Right atrium auricular region (tissue), 2 donors: ENCODE results near the gene CATSPERE. TPM values are rescaled to one million over a fixed set of nuclear protein-coding genes. Genes with fewer than 3 reads are reported as not detected.

ENCODE experiments used
- DNase-seq: peaks from one replicate; pipeline ENCODE4 v3.0.0-alpha.2; 2019; ENCODE audit warnings: low spot score
- H3K27ac ChIP-seq, 2 donors: fragments of 200-600 bp; sonication (generic); 1 replicate in 1 of 2; 2 replicates in 1 of 2; pipeline ENCODE4 v1.5.1; 2016 to 2019
- H3K27me3 ChIP-seq, 2 donors: fragments of 200-600 bp; sonication (generic); one replicate each; pipeline versions ENCODE4 v1.5.1 to v1.6.0; 2017 to 2019
- H3K36me3 ChIP-seq: fragments of 200-600 bp; sonication (generic); one replicate; pipeline ENCODE4 v1.5.1; 2016
- H3K4me1 ChIP-seq, 2 donors: fragments of 200-600 bp; sonication (generic); one replicate each; pipeline versions ENCODE4 v1.5.1 to v1.6.0; 2017 to 2019
- H3K4me3 ChIP-seq, 2 donors: fragments of 200-600 bp; sonication (generic); 1 replicate in 1 of 2; 2 replicates in 1 of 2; pipeline ENCODE4 v1.5.1; 2017 to 2019; ENCODE audit warnings: mild to moderate bottlenecking in 1 of 2, moderate library complexity in 1 of 2
- H3K9me3 ChIP-seq, 2 donors: fragments of 200-600 bp; sonication (generic); one replicate each; pipeline ENCODE4 v1.5.1; 2019
- total RNA-seq, 2 donors: library from RNA; depleted of rRNA; stranded (reverse); fragments of >200 nt; gene quantifications; one replicate each; pipeline ENCODE4 v1.1.0, GENCODE V29; 2016
- TF ChIP-seq, protein P1 (sequence below), 2 donors: fragments of 200-600 bp; sonication (generic); IDR thresholded peaks; one replicate each; pipeline ENCODE4 v1.5.1; 2019; ENCODE audit warnings: antibody characterized with exemption in 2 of 2

The CATSPERE gene
- total RNA-seq, 2 donors from 2014 or later = 0.20 to 0.63 TPM

GRCh38 chr1:244633140-244633539 is 172.1 kb downstream of the CATSPERE start:
- no peak for DNase-seq
- Histone ChIP-seq H3K36me3 (no peaks in the 10 kb centered on the region), H3K27me3 (no peaks in the 10 kb centered on the region), H3K27ac (no peak overlapping the region), H3K4me3 (no peak overlapping the region), H3K9me3 (peaks cover 0 to 5% of the 10 kb centered on the region in 2 donors), H3K4me1 (no peaks in the 10 kb centered on the region)
- TF ChIP-seq, protein P1, sequence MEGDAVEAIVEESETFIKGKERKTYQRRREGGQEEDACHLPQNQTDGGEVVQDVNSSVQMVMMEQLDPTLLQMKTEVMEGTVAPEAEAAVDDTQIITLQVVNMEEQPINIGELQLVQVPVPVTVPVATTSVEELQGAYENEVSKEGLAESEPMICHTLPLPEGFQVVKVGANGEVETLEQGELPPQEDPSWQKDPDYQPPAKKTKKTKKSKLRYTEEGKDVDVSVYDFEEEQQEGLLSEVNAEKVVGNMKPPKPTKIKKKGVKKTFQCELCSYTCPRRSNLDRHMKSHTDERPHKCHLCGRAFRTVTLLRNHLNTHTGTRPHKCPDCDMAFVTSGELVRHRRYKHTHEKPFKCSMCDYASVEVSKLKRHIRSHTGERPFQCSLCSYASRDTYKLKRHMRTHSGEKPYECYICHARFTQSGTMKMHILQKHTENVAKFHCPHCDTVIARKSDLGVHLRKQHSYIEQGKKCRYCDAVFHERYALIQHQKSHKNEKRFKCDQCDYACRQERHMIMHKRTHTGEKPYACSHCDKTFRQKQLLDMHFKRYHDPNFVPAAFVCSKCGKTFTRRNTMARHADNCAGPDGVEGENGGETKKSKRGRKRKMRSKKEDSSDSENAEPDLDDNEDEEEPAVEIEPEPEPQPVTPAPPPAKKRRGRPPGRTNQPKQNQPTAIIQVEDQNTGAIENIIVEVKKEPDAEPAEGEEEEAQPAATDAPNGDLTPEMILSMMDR (IDR thresholded peaks at IDR 0.05) = no peak

GRCh38 chr1:244634546-244634945 is 173.5 kb downstream of the CATSPERE start:
- no peak for DNase-seq
- TF ChIP-seq, protein P1 (IDR thresholded peaks at IDR 0.05) = no peak
- H3K36me3 ChIP-seq = no peaks in the 10 kb centered on the region
- H3K9me3 ChIP-seq = peaks cover 0 to 5% of the 10 kb centered on the region in 2 donors
- no peak overlapping the region for H3K4me3 ChIP-seq
- H3K27ac ChIP-seq = no peak overlapping the region
- H3K27me3 ChIP-seq = no peaks in the 10 kb centered on the region
- no peaks in the 10 kb centered on the region for H3K4me1 ChIP-seq

DNA sequence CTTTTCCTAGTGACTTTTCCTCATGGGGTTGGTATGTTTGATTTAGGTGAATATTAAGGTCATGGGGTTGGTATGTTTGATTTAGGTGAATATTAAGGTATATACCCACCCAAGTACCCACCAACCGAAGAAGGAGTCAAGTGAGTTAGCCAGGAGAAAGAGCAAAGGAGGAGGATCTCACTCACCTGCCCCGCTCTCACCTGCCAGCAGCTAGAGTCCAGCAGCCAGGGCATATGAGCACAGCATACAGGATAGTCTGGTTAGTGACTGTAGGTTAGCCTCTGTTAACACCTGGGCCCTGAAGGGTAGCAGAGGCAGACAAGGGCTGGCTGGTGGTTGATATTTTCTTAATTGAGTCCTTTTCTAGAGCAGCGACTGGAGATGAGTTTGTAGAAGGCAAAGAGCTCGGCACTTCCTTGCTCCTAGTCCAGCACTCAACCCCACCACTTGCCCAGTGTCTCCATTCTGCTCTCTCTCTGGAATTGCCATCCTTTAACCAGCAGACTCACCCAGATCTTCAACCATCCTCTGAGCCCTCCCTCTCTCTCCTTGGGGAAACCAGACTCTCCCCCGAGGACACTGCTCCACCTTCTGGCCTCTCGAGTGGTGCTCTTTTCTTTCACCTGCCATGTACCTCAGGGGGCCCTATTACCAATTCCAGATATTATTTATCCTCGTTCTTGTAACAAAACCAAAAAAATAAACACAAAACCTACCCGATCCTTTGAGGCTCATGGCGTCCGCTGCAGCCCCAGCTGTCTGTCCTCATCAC is 175.6 kb downstream of the CATSPERE start:
- DNase-seq = no peak
- H3K27me3 ChIP-seq = no peaks in the 10 kb centered on the region
- no peaks in the 10 kb centered on the region for H3K4me1 ChIP-seq
- TF ChIP-seq, protein P1 (IDR thresholded peaks at IDR 0.05) = no peak
- H3K9me3 ChIP-seq = peaks cover 0 to 5% of the 10 kb centered on the region in 2 donors
- no peak overlapping the region for H3K27ac ChIP-seq
- no peak overlapping the region for H3K4me3 ChIP-seq
- H3K36me3 ChIP-seq = no peaks in the 10 kb centered on the region

- H3K4me3 ChIP-seq = no peak overlapping the region
- H3K27ac ChIP-seq = no peak overlapping the region
- no peaks in the 10 kb centered on the region for H3K4me1 ChIP-seq
- no peaks in the 10 kb centered on the region for H3K27me3 ChIP-seq
- TF ChIP-seq, protein P1 (IDR thresholded peaks at IDR 0.05) = no peak
- H3K36me3 ChIP-seq = no peaks in the 10 kb centered on the region
- DNase-seq = no peak
- H3K9me3 ChIP-seq = no peaks in the 10 kb centered on the region
Observed at GRCh38 chr1:244639561-244639960, 178.5 kb downstream of the CATSPERE start.

- DNase-seq = no peak
Observed at GRCh38 chr1:244640917-244641316, 179.8 kb downstream of the CATSPERE start.

More at GRCh38 chr1:244640917-244641316, 179.8 kb downstream of the CATSPERE start:
- Histone ChIP-seq H3K4me3 (no peak overlapping the region), H3K27ac (no peak overlapping the region), H3K36me3 (no peaks in the 10 kb centered on the region), H3K4me1 (no peaks in the 10 kb centered on the region), H3K27me3 (no peaks in the 10 kb centered on the region), H3K9me3 (no peaks in the 10 kb centered on the region)
- TF ChIP-seq, protein P1 (IDR thresholded peaks at IDR 0.05) = no peak
